Psoas muscle (tissue), 8 donors: Measurements from ENCODE around the gene B4GALNT4. TPM values are rescaled to one million over a fixed set of nuclear protein-coding genes. Genes with fewer than 3 reads are reported as not detected.

Experiments
- ATAC-seq, 4 donors: fragments of 200-7000 bp; cut with Tn5 transposase; one replicate each; pipeline ENCODE4 v1.9.1; 2020; ENCODE audit warnings: moderate library complexity in 3 of 4, mild to moderate bottlenecking in 2 of 4
- DNase-seq, 2 donors: peaks; one replicate each; pipeline ENCODE4 v3.0.0-alpha.2; 2020
- H3K27ac ChIP-seq: fragments of 200-600 bp; one replicate; pipeline ENCODE4 v1.8.0; 2022
- H3K27me3 ChIP-seq, 3 donors: fragments of 200-600 bp in 1 of 3; one replicate each; pipeline versions ENCODE4 v1.6.1 to v1.8.0; 2013 to 2022; ENCODE audit warnings: low read length in 2 of 3, mild to moderate bottlenecking in 2 of 3, moderate library complexity in 1 of 3; ENCODE audit not compliant: insufficient read depth in 3 of 3
- H3K36me3 ChIP-seq, 2 donors: fragments of 200-600 bp in 1 of 2; one replicate each; pipeline versions ENCODE4 v1.6.1 to v1.8.0; 2013 to 2022; ENCODE audit warnings: low read depth in 1 of 2, mild to moderate bottlenecking in 1 of 2, moderate library complexity in 1 of 2; ENCODE audit not compliant: insufficient read depth in 1 of 2
- H3K4me1 ChIP-seq: fragments of 200-600 bp; one replicate; pipeline ENCODE4 v1.8.0; 2022
- H3K4me3 ChIP-seq: fragments of 200-600 bp; one replicate; pipeline ENCODE4 v1.8.0; 2022; ENCODE audit warnings: mild to moderate bottlenecking
- H3K9me3 ChIP-seq: fragments of 200-600 bp; one replicate; pipeline ENCODE4 v1.8.0; 2022
- WGBS, 3 donors: extraction: QIAGEN DNeasy Blood & Tissue Kit; methylation state at CpG; one replicate each; pipeline versions ENCODE4 v1.1.6 to v1.1.7; 2013; 5-methylcytosine and 5-hydroxymethylcytosine counted together
- intact Hi-C, 2 donors: fragments of 100-400 bp; cut with DNase I; formaldehyde crosslinking; loops; one replicate each; pipeline versions ENCODE4 v1.11.0 to v1.14.2; 2022
- polyA plus RNA-seq, 3 donors: library from polyadenylated mRNA; stranded (reverse); fragments of 200-250 nt; gene quantifications; one replicate each; pipeline ENCODE4 v1.2.3, GENCODE V29; 2013
- total RNA-seq, 4 donors: library from RNA; stranded (reverse); fragmentation: NEBNext Ultra II Directional in 2 of 4; extraction: Animal tissue kit (Norgen Biotek cat#: 25700) in 2 of 4; gene quantifications; one replicate each; pipeline versions ENCODE4 v1.2.1 to v1.2.4, GENCODE V29; 2021 to 2023
- TF ChIP-seq, protein P1 (sequence below): fragments of 200-600 bp; IDR thresholded peaks from one replicate; pipeline ENCODE4 v1.8.0; 2022; ENCODE audit warnings: antibody characterized with exemption
- donor health status: healthy with polysubstance abuse.
- donor health status: DM: no; HTN: no; CAD: no; lungs with moderate emphysema.
- donor health status: Bipolar disorder and iron deficiency.
- donor health status: healthy.
- donor health status: DM: yes; HTN: yes; CAD: no.
- donor health status: DM: no; HTN: no; CAD: no.
- donor health status: DM: no; HTN: no; CAD: no.
- donor health status: DM: yes; HTN: yes; CAD: no.

B4GALNT4 gene
- total and polyA plus RNA-seq, 7 donors, result 0.04 to 0.27 (median 0.06) TPM; not detected in 1

DNA sequence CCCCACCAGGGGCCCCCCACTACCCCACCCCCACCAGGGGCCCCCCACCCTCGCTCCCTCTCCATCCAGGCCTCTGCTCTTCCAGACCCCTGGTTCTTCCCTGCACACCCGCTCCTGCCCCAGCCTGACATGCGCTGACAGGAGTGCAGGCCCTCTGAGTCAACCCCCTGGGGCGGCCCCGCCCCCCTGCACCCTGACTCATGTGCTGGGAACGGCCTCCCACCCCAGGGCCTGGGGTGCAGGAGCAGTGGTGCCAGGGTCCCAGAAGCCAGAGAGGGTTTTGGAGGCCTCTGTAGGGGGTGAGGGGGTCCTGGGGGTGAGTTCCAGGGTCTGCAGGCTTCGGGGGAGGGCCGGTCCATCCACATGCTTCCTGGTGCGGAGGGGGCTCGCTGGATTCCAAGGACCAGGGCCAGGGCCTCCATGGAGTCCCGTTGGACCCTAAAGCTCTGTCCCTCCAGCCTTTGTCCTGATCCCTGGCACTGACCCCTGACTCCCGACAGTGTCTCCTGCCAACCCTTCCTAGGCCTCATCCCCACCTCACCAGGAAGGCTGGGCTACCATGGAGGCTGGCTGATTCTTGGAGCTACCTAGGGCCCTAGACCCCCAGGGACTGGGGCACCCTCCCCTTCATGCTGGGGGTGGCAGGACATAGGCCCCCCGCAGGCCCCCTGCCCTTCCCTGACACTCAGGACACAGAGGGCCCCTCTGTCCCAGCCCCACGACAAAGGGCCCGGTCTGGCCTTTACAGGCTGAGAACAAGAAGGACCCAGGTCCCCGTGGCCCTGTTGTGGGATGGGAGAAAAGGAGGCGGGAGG, 24.1 kb downstream of the B4GALNT4 start:
- intact Hi-C loops, result no loop called here
- Histone ChIP-seq H3K27me3 (peaks cover 0 to 37% (median 0%) of the 10 kb centered on the region in 3 donors), H3K4me3 (no peak overlapping the region), H3K27ac (no peak overlapping the region), H3K4me1 (no peaks in the 10 kb centered on the region), H3K9me3 (no peaks in the 10 kb centered on the region), H3K36me3 (no peaks in the 10 kb centered on the region)
- WGBS, 3 donors, result 81 to 85% (median 82%) methylated on average over 15 to 17 of the region's 17 CpGs
- DNase-seq, result no peak
- TF ChIP-seq, protein P1, sequence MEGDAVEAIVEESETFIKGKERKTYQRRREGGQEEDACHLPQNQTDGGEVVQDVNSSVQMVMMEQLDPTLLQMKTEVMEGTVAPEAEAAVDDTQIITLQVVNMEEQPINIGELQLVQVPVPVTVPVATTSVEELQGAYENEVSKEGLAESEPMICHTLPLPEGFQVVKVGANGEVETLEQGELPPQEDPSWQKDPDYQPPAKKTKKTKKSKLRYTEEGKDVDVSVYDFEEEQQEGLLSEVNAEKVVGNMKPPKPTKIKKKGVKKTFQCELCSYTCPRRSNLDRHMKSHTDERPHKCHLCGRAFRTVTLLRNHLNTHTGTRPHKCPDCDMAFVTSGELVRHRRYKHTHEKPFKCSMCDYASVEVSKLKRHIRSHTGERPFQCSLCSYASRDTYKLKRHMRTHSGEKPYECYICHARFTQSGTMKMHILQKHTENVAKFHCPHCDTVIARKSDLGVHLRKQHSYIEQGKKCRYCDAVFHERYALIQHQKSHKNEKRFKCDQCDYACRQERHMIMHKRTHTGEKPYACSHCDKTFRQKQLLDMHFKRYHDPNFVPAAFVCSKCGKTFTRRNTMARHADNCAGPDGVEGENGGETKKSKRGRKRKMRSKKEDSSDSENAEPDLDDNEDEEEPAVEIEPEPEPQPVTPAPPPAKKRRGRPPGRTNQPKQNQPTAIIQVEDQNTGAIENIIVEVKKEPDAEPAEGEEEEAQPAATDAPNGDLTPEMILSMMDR, result no peak
- ATAC-seq, result no peak

DNA sequence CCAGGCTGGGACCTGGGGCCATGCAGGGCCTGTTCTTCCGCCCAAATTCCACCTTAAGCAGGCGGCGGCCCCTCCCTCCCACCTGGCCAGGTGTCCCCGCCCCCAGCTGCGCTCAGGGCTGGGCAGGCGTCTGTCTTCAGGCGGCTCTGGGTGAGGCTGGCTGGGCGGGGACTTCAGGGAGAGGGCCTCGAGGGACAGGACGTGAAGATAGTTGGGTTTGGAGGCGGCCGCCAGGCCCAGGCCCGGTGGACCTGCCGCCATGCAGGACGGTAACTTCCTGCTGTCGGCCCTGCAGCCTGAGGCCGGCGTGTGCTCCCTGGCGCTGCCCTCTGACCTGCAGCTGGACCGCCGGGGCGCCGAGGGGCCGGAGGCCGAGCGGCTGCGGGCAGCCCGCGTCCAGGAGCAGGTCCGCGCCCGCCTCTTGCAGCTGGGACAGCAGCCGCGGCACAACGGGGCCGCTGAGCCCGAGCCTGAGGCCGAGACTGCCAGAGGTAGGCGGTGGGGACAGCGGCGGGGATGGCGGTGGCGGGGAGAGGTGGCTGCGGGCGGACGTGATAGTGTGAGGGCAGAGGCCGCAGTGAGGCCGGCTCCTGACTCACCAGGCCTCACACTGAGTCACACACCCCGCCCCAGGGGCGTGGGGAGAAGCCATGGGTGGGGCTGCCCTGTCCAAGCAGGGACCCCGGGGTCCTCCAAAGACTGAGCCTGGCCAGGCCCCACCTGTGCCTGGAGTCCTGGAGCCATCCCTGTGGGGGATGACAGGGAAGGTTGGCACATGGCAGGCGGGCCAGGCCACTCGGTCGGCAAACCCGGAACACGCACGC, 24.9 kb downstream of the B4GALNT4 start, which contains the start of gene PKP3:
TSS of gene PKP3 (plus strand) at position 176 of the 824 bp plus-strand sequence. CDS start at position 260, 84 bp downstream.
- DNase-seq, result peak in 1 of 2 donors; percentile 54
- Histone ChIP-seq H3K27me3 (peaks cover 0 to 41% (median 0%) of the 10 kb centered on the region in 3 donors), H3K27ac (no peak within 1 kb of the TSS), H3K4me1 (no peaks in the 10 kb centered on the region), H3K4me3 (no peak within 1 kb of the TSS), H3K9me3 (no peaks in the 10 kb centered on the region), H3K36me3 (no peaks in the 10 kb centered on the region)
- TF ChIP-seq, protein P1, result no peak
- ATAC-seq, result peak; percentile 17 to 57 (median 40)
- intact Hi-C loops, result no loop called here
- WGBS, 3 donors, result 56 to 65% (median 60%) methylated on average over 49 to 57 of the region's 57 CpGs

DNA sequence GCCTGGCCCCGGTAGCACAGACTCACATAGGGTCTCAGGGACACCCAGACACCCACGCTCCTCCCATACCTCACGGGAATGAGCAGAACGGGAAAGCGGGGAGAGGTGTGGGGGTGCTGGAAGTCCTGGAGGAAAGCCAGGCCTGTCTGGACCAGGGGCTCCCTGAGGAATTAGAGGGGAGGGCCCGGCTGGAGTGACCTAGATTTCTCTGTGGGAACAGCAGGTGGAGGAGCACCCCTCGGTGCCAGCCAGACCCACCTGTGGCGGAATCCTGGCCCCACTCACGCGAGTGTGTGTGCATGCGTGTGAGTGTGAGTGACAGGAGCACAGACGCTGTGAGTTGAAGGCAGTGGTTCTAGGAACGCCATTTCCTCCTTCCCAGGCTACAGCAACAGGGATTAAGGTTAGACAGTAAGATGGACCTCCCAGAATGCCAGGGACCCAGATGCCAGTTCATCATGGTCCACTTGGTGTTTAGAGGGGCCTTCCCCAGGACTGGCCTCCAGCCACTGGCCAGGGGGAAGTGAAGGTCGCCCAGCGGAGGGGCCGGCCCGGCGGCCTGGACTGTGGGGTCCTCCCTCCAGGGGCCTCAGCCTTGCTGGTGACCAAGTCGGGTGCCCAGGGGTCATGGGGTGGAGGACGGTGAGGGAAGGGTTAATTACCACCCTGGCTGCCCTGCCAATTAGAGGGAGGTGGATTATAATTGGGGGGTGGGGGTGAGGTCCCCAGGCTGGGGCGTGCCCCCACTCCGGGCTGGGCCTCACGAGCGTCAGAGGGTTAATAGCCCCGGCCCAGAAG, 25.8 kb downstream of the B4GALNT4 start:
- 64 to 75% (median 66%) methylated on average over 24 to 25 of the region's 25 CpGs for WGBS, 3 donors
- Histone ChIP-seq H3K4me1 (no peaks in the 10 kb centered on the region), H3K4me3 (no peak overlapping the region), H3K36me3 (no peaks in the 10 kb centered on the region), H3K9me3 (no peaks in the 10 kb centered on the region), H3K27ac (no peak overlapping the region), H3K27me3 (peaks cover 0 to 46% (median 0%) of the 10 kb centered on the region in 3 donors)
- ATAC-seq (peak in 1 of 4 donors; percentile 21), DNase-seq (no peak)
- TF ChIP-seq, protein P1, result no peak
- intact Hi-C loops, result no loop called here

DNA sequence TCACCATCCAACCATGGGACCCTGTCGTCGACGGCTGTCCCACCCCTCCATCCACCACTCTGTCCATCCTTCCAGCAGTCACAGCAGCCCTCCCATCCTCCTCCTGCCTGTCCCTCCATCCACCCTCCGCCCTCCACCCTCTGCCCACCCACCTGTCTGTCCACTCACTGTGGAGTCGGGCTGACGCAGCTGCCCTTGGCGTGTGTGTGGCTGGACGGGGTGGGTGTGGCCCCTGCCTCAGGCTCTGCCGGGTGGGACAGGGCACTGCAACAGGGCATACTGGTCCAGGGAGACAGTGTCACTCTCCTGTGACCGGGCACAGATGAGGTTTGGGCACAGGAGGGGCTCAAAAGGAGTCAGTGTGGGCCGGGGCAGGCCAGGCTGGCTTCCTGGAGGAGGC, 26.6 kb downstream of the B4GALNT4 start:
- ATAC-seq (no peak), DNase-seq (no peak)
- H3K9me3 ChIP-seq, result no peaks in the 10 kb centered on the region
- H3K36me3 ChIP-seq, result no peaks in the 10 kb centered on the region
- TF ChIP-seq, protein P1, result no peak
- peaks cover 0 to 49% (median 0%) of the 10 kb centered on the region in 3 donors for H3K27me3 ChIP-seq
- H3K4me1 ChIP-seq, result no peaks in the 10 kb centered on the region
- H3K4me3 ChIP-seq, result no peak overlapping the region
- intact Hi-C loops, result no loop called here
- 44 to 62% (median 51%) methylated on average over 9 to 11 of the region's 11 CpGs for WGBS, 3 donors
- H3K27ac ChIP-seq, result no peak overlapping the region
